ENCODE results near the gene OR4C13. TPM values are rescaled to one million over a fixed set of nuclear protein-coding genes. Genes with fewer than 3 reads are reported as not detected.
"Not testable (repeated sequence)": the region's sequence is repeated elsewhere in the genome, so short reads cannot be mapped to it uniquely, and the experiment has no call there.

OR4C13 gene
- not detected in 3 replicates for total RNA-seq
- long read RNA-seq, result 0 reads

GRCh38 chr11:49952091-49952490 lies at the start of gene OR4C13:
Gene OR4C13, plus strand, starts transcription at chr11:49952391. Its CDS starts 32 bp downstream, at chr11:49952423.
- H3K4me1 Mint-ChIP-seq (ENCODE audit: low read depth), result no peaks in the 10 kb centered on the region
- H3K27ac Mint-ChIP-seq (ENCODE audit: unreplicated experiment), result no peak within 1 kb of the TSS
- H3K36me3 Mint-ChIP-seq (ENCODE audit: low read depth), result no peaks in the 10 kb centered on the region
- peaks cover 55% of the 10 kb centered on the region for H3K9me3 Mint-ChIP-seq (ENCODE audit: low read depth)
- H3K27me3 Mint-ChIP-seq (ENCODE audit: low read depth), result no peaks in the 10 kb centered on the region
- TF ChIP-seq CTCF (IDR thresholded peaks at IDR 0.05), result no peak
- no peak for DNase-seq (ENCODE audit: low spot score)
- no peak within 1 kb of the TSS for H3K4me3 Mint-ChIP-seq (ENCODE audit: unreplicated experiment)

GRCh38 chr11:49911516-49911915 lies 40.7 kb upstream of the OR4C13 start:
- H3K4me3 Mint-ChIP-seq (ENCODE audit: unreplicated experiment); DNase-seq (ENCODE audit: low spot score); H3K4me1 Mint-ChIP-seq (ENCODE audit: low read depth); H3K36me3 Mint-ChIP-seq (ENCODE audit: low read depth); H3K27me3 Mint-ChIP-seq (ENCODE audit: low read depth); H3K27ac Mint-ChIP-seq (ENCODE audit: unreplicated experiment): not testable (repeated sequence)
- peaks cover 45% of the 10 kb centered on the region for H3K9me3 Mint-ChIP-seq (ENCODE audit: low read depth)

GRCh38 chr11:49948701-49949100 lies 3.5 kb upstream of the OR4C13 start:
- peaks cover 64% of the 10 kb centered on the region for H3K9me3 Mint-ChIP-seq (ENCODE audit: low read depth)
- not testable (repeated sequence) for H3K4me1 Mint-ChIP-seq (ENCODE audit: low read depth); DNase-seq (ENCODE audit: low spot score); H3K4me3 Mint-ChIP-seq (ENCODE audit: unreplicated experiment); H3K27me3 Mint-ChIP-seq (ENCODE audit: low read depth); H3K36me3 Mint-ChIP-seq (ENCODE audit: low read depth); H3K27ac Mint-ChIP-seq (ENCODE audit: unreplicated experiment)

- H3K4me1 Mint-ChIP-seq (ENCODE audit: low read depth); H3K27me3 Mint-ChIP-seq (ENCODE audit: low read depth); DNase-seq (ENCODE audit: low spot score); H3K36me3 Mint-ChIP-seq (ENCODE audit: low read depth); H3K27ac Mint-ChIP-seq (ENCODE audit: unreplicated experiment); H3K4me3 Mint-ChIP-seq (ENCODE audit: unreplicated experiment): not testable (repeated sequence)
- H3K9me3 Mint-ChIP-seq (ENCODE audit: low read depth), result peaks cover 50% of the 10 kb centered on the region
Observed at GRCh38 chr11:49973439-49973838, 21.2 kb downstream of the OR4C13 start.

GRCh38 chr11:49982435-49982834 lies 30.2 kb downstream of the OR4C13 start, which contains the start of gene OR4C12:
Gene OR4C12, minus strand, starts transcription at chr11:49982535. Its CDS starts 34 bp downstream, at chr11:49982501.
- H3K36me3 Mint-ChIP-seq (ENCODE audit: low read depth); H3K27me3 Mint-ChIP-seq (ENCODE audit: low read depth); H3K4me3 Mint-ChIP-seq (ENCODE audit: unreplicated experiment); H3K27ac Mint-ChIP-seq (ENCODE audit: unreplicated experiment); H3K4me1 Mint-ChIP-seq (ENCODE audit: low read depth); DNase-seq (ENCODE audit: low spot score): not testable (repeated sequence)
- H3K9me3 Mint-ChIP-seq (ENCODE audit: low read depth), result peaks cover 60% of the 10 kb centered on the region

GRCh38 chr11:49995565-49995964 lies 43.4 kb downstream of the OR4C13 start:
- H3K4me3 Mint-ChIP-seq (ENCODE audit: unreplicated experiment), result no peak overlapping the region
- no peaks in the 10 kb centered on the region for H3K27me3 Mint-ChIP-seq (ENCODE audit: low read depth)
- peak; percentile 61 for TF ChIP-seq CTCF (IDR thresholded peaks at IDR 0.05)
- DNase-seq (ENCODE audit: low spot score), result no peak
- no peak overlapping the region for H3K27ac Mint-ChIP-seq (ENCODE audit: unreplicated experiment)
- no peaks in the 10 kb centered on the region for H3K36me3 Mint-ChIP-seq (ENCODE audit: low read depth)
- H3K9me3 Mint-ChIP-seq (ENCODE audit: low read depth), result peaks cover 60% of the 10 kb centered on the region
- H3K4me1 Mint-ChIP-seq (ENCODE audit: low read depth), result no peaks in the 10 kb centered on the region

Other genes starting within 250 kb of the OR4C13 start
- not detected in 3 replicates for gene OR4C12, start 30.1 kb downstream of the OR4C13 start, total RNA-seq
- gene OR4C45, start 80.5 kb downstream of the OR4C13 start, total RNA-seq, result not detected in 3 replicates